Left lobe of liver (tissue), 2 donors: Measurements from ENCODE around the gene RGPD8. TPM values are rescaled to one million over a fixed set of nuclear protein-coding genes. Genes with fewer than 3 reads are reported as not detected.
"Not testable (repeated sequence)": the region's sequence is repeated elsewhere in the genome, so short reads cannot be mapped to it uniquely, and the experiment has no call there.

Experiments
- ATAC-seq: fragments of 200-7000 bp; cut with Tn5 transposase; one replicate; pipeline ENCODE4 v1.9.1; 2020; ENCODE audit warnings: mild to moderate bottlenecking, moderate library complexity
- DNase-seq: peaks from one replicate; pipeline ENCODE4 v3.0.0-alpha.2; 2020; ENCODE audit warnings: low spot score
- total RNA-seq: library from RNA; stranded (reverse); gene quantifications from one replicate; pipeline ENCODE4 v1.2.1, GENCODE V29; 2021
- donor health status: DM: no; HTN: no; CAD: no; lungs with moderate emphysema.
- donor health status: DM: no; HTN: yes; CAD: no.

Gene RGPD8
- total RNA-seq = 6.7 TPM

DNA sequence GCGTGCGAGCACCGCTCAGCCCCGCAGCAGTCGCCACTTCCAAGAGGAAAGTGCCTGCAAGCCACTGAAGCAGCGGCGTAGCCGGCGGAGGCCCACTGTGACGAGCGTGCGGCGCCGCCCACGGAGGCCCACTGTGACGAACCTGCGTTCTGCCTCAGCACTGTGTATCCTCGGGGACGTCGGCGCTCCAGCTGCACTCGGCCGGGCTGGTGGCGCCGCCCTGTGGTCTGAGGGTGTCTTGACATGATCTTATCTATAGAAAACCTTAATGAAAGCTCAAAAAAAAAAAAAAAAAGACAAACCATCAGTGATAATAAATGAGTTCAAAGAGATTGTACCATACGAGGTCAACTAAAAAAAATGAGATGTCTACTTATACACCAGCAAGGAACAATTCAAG, at the start of gene RGPD8:
Gene RGPD8 (minus strand): TSS at position 166 of the 400 bp plus-strand sequence. CDS start 192 bp downstream, outside the sequence.
- DNase-seq = peak; percentile 87
- peak; percentile 98 for ATAC-seq

DNA sequence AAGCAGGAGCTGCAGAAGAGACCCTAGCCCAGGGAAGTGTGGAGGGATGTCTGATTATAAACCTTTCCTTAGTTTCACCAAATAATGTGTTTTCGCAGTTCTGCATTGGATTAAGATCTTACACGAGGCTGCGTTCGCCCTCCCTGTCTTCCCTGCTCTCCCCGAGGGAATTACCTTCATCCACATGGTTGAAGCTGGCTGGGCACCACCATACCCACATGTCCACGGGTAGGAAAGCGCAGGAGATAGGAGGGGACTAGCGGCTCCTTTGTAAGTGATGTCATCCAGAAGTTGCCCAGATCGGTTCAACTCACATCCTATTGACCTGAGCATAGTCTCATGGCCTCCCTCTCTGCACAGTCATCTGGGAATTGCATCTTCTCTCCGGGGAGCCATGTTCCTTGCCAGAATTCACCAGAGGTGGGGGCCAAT, 49.6 kb upstream of the RGPD8 start:
- DNase-seq = no peak

DNA sequence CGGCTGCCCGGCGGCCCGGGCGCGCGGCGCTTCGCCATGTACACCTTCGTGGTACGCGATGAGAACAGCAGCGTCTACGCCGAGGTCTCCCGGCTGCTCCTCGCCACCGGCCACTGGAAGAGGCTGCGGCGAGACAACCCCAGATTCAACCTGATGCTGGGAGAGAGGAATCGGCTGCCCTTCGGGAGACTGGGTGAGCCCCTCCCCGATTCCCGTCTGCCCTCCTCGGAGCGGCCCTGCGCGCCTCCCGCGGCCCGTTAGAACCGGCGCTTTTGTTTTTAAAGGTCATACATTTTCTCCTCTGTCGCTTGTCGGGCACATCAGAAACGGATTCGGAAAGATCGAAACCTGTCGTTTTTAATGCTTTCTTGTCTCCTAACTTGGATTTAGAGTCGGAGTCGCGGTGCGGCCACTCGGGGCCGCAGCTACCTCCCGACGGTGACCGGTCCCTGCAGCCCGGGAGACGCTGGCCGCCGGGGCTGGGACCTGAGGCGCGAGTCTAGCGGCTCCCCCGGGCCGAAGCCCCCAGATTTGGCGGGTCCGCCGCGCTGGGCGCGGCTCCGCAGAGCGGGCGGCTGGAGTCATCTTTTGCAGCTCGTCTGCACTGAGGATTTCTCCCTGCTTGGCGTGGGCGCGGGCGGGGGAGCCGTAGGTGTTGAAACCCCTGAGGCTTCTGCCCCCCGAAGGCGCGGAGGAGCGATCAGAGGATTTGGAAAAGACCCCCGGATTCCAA, 49.0 kb upstream of the RGPD8 start:
- ATAC-seq (peak; percentile 21), DNase-seq (peak; percentile 55)

More for the DNA sequence above, 49.6 kb upstream of the RGPD8 start:
- peak; percentile 4 for ATAC-seq

DNA sequence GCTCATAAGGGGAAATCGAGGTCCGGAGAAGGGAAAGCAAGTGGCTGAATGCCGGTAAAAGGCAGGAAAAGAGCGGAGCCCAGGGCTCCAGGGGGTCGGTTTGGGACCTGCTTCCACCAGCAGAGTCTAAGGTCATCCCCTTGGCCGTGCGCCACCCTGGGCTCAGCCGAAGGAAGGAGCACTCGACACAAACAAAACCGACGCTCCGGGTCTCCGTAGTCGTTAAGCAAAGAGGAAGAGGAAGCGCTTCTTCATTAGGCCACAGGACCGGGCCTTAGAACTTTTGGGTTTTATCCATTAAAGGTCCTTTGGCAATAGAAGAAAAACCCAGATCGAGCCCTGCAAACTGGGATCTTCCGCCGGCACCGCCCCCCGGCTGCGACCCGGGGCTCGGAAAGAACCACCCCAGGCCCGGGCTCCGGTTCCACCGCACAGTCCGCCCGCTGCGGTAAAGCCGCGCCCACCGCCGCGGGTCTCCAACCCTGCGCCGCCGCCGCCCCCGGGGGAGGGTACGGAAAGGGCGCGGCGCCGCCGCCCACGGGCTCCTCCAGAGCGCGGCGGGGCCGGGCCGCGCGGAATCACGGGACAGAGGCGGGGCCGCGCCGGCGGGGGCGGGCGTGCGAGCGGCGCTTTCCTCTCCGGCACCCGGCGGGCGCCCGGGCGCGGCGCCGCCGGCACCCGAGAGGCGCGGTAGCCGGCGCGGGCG, 48.2 kb upstream of the RGPD8 start, which contains the start of gene TTL:
Gene TTL (plus strand): TSS at position 629 of the 706 bp plus-strand sequence. CDS start 189 bp downstream, outside the sequence.
- DNase-seq = peak; percentile 87
- ATAC-seq = peak; percentile 90

DNA sequence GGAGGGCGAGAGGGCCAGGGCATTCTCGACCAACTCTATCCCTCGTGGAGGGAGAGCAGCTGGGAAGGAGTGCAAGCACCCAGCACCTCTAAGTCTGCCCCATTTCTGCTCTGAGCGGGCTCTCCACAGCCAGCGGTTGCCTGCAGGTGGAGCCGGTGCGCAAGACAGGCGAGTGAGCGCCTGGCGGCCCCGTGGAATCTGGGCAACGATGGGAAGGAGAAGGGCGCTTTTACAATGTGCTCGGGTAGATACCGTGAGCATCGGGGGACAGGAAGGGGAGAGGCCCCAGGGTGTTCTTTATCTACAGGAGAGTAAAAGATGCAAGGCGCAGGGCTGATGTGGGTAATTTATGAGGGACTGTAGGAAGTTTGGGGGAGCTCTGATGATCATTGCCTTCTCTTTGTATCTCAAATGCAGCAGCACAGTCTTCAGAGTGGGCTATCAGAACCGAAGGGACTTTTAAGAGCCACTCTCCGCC, 47.6 kb upstream of the RGPD8 start:
- peak; percentile 85 for ATAC-seq
- peak; percentile 84 for DNase-seq

DNA sequence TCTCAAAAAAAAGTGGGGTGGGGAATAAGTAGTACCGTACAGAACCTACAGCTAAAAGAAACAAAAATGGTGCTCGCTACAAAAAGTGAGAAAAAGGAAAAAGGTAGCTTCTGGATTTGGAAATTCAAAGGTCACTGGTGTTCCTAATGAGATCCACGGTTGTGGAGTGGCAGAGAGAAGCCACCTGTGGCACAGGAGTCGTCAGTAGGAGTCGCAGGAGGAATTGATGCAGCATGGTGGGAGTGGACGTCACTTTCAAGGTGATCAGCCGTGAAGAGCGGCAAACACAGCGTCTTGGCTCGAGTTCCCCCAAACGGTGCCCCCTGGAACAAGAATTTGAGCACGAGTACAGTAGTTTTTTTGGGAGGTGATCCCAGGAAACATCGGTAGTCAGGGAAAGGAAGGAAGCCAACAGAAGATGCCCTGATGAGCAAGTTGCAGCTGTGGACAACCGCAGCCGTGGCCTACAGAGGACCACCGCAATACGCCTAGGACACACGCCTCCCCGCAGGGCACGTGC, 47.1 kb upstream of the RGPD8 start:
- DNase-seq (no peak), ATAC-seq (no peak)

DNA sequence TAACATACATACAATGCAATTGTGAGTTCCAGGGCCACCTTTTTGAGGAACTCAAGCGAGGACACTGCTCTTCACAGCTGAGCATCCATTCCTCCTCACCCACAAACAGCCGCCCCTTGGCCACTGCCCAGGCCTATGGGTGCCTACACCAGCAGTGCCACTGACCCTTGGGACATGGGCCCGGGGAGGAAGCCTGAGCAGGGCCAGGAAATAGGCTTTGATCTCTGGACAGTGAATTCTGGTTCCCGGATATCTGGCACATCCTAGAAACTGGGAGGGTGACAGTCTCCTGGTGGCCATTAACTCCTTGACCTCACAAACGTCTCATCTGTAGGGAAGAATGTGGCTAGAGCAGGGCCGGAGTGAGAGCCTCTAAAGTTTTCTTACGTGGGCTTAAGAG, 43.0 kb upstream of the RGPD8 start:
- ATAC-seq = no peak
- no peak for DNase-seq

DNA sequence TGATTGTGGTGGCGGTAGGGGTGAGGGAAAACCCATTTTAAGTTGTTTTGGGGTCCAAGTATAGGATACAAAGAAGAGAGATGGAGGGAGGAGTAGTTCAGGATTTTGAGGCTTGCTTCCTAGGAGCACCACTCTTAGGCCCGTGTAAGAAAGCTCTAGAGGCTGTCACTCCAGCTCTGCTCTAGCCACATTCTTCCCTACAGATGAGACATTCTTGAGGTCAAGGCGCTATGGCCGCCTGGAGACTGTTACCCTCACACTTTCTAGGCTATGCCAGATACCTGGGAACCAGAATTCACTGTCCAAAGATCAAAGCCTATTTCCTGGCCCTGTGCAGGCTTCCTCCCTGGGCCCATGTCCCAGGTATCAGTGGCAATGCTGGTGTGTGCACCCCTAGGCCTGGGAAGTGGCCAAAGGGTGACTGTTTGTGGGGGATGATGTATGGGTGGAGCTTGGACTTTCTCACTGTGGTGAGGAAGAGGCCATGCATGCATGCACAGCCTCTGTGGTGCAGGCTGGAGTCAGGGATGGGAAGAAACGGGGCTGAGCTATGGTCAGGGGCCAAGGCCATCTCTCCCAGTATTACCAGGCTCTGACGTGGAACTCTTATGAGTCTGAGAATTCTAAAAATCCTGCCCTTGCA, 41.5 kb upstream of the RGPD8 start:
- DNase-seq (no peak), ATAC-seq (no peak)

DNA sequence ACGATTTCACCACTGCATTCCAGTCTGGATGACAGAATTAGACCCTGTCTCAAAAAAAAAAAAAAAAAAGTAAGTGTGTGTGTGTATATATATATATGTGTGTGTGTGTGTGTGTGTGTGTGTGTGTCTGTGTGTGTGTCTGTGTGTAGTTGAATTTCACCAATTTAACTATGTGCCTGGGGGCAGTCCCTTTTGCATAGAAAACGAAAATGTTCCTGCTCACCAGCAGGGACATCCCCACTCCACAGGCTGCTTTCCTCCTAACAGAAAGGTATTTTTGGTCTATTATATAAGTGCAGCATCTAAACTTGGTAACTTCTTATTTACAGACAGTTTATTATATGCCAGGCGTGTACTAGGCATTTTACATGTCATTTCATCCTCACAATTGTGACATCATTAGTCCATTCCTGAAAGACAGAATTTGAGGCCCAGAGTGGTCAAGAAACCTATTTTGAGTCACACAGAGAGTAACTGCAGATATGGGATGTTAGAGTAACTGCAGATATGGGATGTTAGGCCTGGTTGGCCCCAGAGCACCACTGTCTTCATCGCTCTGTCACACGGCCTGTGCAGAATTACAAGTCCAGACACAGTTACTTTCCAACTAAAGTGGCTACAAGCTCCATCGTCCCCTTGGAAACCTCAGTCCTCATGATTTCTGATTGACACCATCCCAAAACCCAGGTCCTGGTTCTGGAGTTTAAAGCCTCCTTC, 39.3 kb upstream of the RGPD8 start:
- no peak for ATAC-seq
- DNase-seq = no peak

DNA sequence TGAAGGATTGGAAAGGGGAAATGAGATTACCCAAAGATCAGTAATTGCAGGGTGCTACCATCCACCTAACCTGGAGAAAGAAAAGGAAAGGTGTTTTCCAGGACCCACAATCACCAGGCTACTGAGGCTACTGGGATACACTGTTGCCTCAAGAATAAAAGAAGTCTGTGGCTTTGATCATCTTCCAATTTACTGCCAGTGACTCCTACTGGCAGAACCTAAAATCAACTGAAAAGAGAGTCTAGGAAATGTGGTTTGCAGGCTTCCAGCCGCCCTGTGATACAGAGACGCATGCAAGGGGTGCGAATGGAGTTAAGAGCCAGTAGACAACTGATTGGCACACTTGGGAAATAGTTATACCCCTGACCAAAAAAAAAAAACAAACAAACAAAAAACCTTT, 31.9 kb upstream of the RGPD8 start:
- DNase-seq (no peak), ATAC-seq (peak; percentile 60)

DNA sequence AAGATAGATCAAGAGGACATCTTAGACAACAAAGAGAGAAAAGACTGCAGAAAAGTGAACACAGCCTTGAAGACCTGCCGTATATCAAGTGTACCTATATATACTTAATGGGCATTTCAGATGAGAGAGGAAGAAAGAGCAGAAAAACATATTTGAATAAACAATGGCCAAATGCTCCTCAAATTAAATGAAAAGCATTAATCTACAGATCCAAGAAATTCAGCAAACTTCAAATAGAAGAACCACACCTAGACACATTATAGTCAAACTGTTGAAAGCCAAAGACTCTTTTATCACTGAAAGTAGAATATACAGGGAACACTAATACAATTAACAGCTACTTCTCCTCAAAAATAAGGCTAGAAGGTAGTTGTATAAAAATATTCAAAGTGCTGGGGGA, 29.8 kb upstream of the RGPD8 start:
- ATAC-seq (no peak), DNase-seq (no peak)

DNA sequence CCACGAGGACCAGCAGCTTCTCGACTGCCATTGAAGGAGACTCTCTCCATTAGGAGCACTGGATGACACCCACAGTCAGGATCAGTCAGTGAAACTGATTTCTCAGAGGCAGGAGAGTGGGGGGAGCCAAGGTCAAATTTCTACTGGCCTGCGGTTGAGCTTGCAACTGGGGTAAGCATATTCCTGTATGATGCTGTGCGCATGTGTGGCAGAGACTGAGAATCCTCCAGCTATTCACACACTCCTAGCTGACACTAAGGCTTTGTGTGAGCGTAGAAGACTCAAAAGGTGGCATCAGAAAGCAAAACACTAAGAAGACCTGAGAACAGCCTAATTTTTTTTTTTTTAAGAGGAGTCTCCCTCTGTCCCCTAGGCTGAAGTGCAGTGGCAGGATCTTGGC, 28.7 kb upstream of the RGPD8 start:
- ATAC-seq (no peak), DNase-seq (no peak)

DNA sequence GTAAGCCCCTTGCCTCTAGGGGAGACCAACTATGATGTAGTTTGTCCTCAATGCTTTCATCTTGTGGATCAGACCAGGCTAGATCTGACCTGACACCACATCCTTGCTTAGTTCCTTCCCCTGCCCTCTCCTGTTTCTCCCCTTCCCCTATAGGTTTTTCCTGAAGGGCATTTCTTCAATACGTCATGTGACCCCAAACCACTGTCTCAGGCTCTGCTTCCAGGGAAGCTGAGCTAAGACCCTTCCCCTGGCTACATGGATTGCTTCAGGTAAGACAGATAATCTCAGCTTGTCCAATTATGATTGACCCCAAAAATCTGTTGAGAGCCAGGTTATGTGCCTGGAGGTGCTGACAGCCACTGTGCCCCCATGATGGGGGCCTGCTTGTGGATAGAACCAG, 25.9 kb upstream of the RGPD8 start:
- DNase-seq (no peak), ATAC-seq (no peak)

DNA sequence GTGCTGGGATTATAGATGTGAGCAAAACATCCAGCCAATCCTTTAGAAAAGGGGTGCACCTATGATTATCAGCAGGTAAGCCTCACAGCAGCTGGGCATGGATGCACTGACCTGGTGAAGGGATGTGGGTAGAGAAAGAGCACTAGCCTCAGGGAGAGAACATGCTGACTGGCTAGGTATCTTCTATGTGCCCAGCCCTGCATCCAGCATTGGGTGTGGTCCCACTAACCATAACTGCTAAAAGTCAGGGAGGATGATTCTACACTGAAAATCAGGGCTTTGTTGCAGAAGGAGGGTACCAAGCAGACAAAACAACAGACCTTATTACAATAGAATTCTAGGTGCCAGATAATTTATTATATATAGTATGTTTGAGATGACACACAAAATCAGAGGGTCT, 21.1 kb upstream of the RGPD8 start:
- ATAC-seq (no peak), DNase-seq (no peak)

DNA sequence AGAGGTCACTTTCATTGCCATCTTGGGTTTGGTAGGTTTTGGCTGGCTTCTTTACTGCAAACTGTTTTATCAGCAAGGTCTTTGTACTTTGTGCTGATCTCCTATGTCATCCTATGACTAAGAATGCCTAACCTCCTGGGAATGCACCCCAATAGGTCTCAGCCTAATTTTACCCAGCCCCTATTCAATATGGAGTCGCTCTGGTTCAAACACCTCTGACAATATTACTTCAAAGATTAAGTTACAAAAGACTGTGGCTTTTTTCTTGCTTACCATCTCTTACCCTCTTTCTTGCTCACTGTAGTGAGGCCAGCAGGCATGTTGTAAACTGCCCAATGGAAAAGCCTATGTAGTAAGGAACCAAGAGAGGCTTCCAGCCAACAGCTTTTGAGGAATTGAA, 17.9 kb upstream of the RGPD8 start:
- ATAC-seq (no peak), DNase-seq (no peak)

DNA sequence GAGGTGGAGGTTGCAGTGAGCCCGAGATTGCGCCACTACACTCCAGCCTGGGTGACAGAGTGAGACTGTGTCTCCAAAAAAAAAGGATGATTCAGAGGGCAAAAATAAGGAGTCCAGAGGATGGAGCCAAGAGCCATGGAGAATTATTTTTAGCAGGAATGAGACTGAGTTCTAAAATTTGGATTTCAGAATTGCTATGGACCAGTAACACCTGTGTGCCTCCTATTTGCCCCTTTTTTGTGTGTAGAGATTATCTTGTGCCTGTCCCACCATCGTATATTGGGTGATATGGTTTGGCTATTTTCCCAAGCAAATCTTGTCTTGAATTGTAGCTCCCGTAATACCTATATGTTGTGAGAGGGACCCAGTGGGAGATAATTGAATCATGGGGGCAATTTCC, 16.4 kb upstream of the RGPD8 start:
- DNase-seq (no peak), ATAC-seq (no peak)

DNA sequence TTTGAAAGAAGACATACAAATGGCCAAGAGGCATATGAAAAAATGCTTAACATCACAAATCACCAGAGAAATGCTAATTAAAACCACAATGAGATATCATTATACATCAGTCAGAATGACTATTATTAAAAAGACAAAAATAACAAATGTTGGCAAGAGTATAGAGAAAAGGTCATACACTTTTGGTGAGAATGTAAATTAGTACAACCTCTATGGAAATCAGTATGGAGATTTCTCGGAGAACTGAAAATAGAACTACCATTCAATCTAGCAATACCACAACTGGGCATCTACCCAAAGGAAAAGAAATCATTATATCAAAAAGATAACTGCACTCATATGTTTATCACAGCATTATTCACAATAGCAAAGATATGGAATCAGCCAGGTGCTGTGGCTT, 10.8 kb upstream of the RGPD8 start:
- DNase-seq, ATAC-seq: not testable (repeated sequence)

DNA sequence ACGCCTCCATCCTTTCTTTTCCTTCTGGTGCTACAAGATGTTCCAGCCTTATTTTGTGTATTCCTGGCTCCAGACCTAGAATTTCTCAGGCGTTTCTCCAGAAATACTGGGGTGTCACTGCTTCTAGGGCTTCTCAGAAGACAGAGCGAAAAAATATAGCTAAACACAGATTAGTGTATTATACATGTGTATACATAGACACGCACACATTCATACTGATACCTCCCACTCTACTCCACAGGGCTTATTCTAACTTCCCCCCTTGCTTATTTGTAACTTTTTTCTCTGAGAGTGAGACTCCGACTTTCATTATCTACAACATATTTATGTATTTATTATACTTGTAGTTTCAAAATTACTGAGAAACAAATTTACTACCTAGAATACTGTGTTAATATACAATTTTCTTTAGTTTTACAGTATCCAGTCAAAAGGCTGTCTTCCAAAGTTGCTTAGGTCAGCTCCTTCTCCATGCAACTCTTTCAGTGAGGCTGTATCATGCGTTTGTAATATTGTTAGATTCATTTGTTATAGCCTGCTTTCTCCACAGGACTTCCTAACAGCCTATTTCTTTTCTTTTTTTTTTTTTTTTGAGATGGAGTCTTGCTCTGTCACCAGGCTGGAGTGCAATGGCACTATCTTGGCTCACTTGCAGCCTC, 5.3 kb upstream of the RGPD8 start:
- not testable (repeated sequence) for ATAC-seq, DNase-seq

DNA sequence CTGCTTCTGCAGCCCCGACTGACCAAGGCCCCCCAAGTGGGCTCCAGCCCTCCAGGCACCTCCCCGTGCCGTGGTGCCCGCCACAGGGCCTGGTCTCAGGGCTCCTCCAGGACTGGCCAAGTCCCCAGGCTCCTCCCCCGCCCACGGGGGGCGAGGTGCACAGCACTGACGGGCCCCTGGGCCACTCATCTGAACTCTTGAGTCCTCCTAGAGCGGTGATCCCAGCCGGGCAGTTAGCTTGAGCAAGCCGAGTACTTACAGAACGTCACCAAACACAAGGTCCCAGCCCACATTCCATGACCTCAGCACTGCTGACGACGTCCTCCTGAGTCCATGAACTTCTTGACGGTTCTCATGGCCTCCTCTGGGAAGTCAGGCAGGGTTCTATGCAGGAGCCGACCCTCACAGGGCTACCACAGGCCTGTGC, 4.0 kb upstream of the RGPD8 start:
- ATAC-seq, DNase-seq: not testable (repeated sequence)

DNA sequence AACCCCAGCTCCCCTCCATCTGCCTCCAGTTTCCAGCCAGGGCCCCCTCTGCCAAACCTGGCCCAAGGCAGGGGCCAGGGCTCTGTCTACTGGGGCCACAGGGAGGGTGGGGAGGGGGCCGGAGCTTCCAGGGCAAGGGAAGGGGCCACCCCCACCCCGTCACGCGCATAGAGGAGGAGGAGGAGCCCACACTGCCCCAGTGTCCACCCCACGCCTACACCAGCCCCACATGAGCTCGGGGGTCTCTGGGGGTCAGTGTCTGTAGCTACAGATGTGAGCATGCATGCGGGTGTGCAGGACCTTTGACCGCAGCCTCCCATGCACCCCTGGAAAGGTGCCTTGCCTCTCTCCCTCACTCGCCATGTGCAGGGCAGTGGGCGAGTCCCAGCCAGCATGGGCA, 3.5 kb upstream of the RGPD8 start:
- not testable (repeated sequence) for ATAC-seq, DNase-seq
